Measurements from ENCODE around the gene CADM1. TPM values are rescaled to one million over a fixed set of nuclear protein-coding genes. Genes with fewer than 3 reads are reported as not detected.

The CADM1 gene
- total and polyA plus RNA-seq, 2 experiments from 2014 or later, result 48.4 to 54.3 TPM

DNA sequence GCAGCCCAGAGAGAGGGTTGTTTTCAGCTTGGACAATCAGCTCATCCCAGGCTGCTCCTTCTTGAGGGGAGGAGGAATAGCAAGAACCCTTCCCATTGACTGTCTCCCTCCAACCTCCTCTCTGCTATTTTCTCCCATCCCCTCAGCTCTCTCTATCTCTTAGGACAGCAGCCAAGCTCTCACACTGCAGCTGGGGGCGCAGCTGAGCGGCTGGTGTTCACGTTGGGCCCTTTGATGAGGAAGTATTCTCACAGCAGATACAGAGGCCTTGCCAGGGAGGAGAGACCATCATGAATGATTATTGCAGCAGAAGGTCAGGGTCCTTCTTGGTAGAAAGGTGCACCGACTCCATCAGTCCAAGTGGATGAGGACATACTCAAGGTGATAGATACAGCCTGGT, 26.5 kb upstream of the CADM1 start:
- TF ChIP-seq EZH2 (IDR thresholded peaks at IDR 0.05; ENCODE audit: borderline replicate concordance) (no peak), EZH2phosphoT487 (IDR thresholded peaks at IDR 0.05; ENCODE audit: low read depth, severe bottlenecking, unreplicated experiment) (no peak), CTCF (IDR thresholded peaks at IDR 0.05; ENCODE audit: poor library complexity) (no peak)
- H3K4me1 ChIP-seq (ENCODE audit: insufficient read depth), result no peaks in the 10 kb centered on the region
- WGBS (ENCODE audit: low lambda C conversion rate, missing lambda C conversion rate), result 44% methylated on average over 4 of the region's 4 CpGs

DNA sequence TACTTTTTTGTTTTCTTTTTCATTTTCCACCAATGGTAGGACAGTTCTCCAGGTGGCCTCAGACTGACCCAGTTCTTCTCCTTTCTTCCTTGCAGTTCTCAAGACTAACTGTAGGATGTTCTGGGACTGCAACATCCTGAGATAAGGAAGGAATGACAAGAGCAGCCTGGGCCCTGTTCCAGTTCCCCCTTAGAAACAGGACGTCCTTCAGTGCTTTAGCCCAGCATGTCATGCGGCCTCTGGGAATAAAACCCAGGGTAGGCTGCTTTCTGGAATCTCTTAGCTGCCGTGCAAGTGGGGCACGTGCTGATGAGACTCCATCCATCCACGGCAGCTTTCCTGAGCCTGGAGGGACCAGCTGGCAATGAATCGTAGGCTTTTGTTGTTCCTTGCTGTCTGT, 24.0 kb upstream of the CADM1 start:
- no peaks in the 10 kb centered on the region for H3K9me2 ChIP-seq (replicated peaks; ENCODE audit: insufficient read depth)
- DNase-seq (ENCODE audit: low spot score), result peak; percentile 57
- WGBS (ENCODE audit: low lambda C conversion rate, missing lambda C conversion rate), result 34% methylated on average over 6 of the region's 6 CpGs
- peak overlapping the region; percentile 34 for H3K27ac ChIP-seq
- H4K20me1 ChIP-seq (ENCODE audit: insufficient read depth, poor library complexity, severe bottlenecking), result no peaks in the 10 kb centered on the region
- no peaks in the 10 kb centered on the region for H3K9me3 ChIP-seq (ENCODE audit: low read depth)
- TF ChIP-seq EZH2 (IDR thresholded peaks at IDR 0.05; ENCODE audit: borderline replicate concordance), result no peak
- TF ChIP-seq EZH2phosphoT487 (IDR thresholded peaks at IDR 0.05; ENCODE audit: low read depth, severe bottlenecking, unreplicated experiment), result no peak
- peak; percentile 9 for TF ChIP-seq CTCF (IDR thresholded peaks at IDR 0.05; ENCODE audit: poor library complexity)
- no peak overlapping the region for H2AFZ ChIP-seq
- H3K79me2 ChIP-seq, result no peaks in the 10 kb centered on the region
- H3K4me2 ChIP-seq, result no peak overlapping the region
- H3K36me3 ChIP-seq (replicated peaks; ENCODE audit: insufficient read depth, low read depth), result no peaks in the 10 kb centered on the region
- H3K27me3 ChIP-seq, result no peaks in the 10 kb centered on the region
- no peaks in the 10 kb centered on the region for H3K4me1 ChIP-seq (ENCODE audit: insufficient read depth)
- H3K4me3 ChIP-seq, result no peak overlapping the region

More for the DNA sequence above, 26.5 kb upstream of the CADM1 start:
- Histone ChIP-seq H3K27ac (no peak overlapping the region), H3K79me2 (no peaks in the 10 kb centered on the region), H2AFZ (no peak overlapping the region), H3K27me3 (no peaks in the 10 kb centered on the region), H3K36me3 (replicated peaks; ENCODE audit: insufficient read depth, low read depth) (no peaks in the 10 kb centered on the region), H3K9me2 (replicated peaks; ENCODE audit: insufficient read depth) (no peaks in the 10 kb centered on the region), H4K20me1 (ENCODE audit: insufficient read depth, poor library complexity, severe bottlenecking) (no peaks in the 10 kb centered on the region), H3K4me3 (no peak overlapping the region), H3K9me3 (ENCODE audit: low read depth) (no peaks in the 10 kb centered on the region), H3K4me2 (no peak overlapping the region)
- DNase-seq (ENCODE audit: low spot score), result no peak

DNA sequence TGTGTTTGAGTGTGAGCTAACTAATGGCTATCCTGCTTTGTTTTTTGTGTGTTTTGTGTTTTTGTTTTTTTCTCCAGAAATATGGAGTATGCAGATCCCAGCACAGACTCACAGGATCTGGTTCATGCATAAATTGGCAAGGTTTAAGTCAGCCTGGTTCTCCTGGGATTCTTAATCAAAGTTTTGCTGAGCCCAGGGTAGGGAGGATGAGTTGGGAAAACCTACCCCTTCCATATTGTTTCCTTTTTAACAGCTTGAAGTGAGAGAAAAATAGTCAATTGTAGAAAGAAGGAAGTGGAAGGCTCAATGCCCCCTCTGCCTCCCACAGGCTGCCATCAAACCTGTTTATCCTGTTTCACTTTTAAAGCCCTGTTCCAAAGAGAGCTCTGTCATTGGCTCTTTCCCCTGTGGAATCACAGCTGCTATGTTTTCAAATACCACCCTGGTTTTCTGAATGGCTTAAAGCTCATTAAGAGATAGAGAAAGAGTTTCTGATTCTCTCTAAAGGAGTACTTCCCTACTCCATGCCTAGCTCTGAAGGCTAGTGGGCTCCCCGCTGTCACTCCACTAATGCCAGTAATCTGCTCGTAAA, 23.4 kb upstream of the CADM1 start:
- H3K27ac ChIP-seq, result peak overlapping the region; percentile 34

More for the DNA sequence above, 23.4 kb upstream of the CADM1 start:
- no peaks in the 10 kb centered on the region for H4K20me1 ChIP-seq (ENCODE audit: insufficient read depth, poor library complexity, severe bottlenecking)
- no peaks in the 10 kb centered on the region for H3K4me1 ChIP-seq (ENCODE audit: insufficient read depth)
- H3K36me3 ChIP-seq (replicated peaks; ENCODE audit: insufficient read depth, low read depth), result no peaks in the 10 kb centered on the region
- H3K27me3 ChIP-seq, result no peaks in the 10 kb centered on the region
- H2AFZ ChIP-seq, result no peak overlapping the region
- DNase-seq (ENCODE audit: low spot score), result peak; percentile 48
- no peaks in the 10 kb centered on the region for H3K9me3 ChIP-seq (ENCODE audit: low read depth)
- H3K4me2 ChIP-seq, result no peak overlapping the region
- no peaks in the 10 kb centered on the region for H3K9me2 ChIP-seq (replicated peaks; ENCODE audit: insufficient read depth)
- no peaks in the 10 kb centered on the region for H3K79me2 ChIP-seq
- no peak overlapping the region for H3K4me3 ChIP-seq
- TF ChIP-seq EZH2phosphoT487 (IDR thresholded peaks at IDR 0.05; ENCODE audit: low read depth, severe bottlenecking, unreplicated experiment), result no peak
- TF ChIP-seq CTCF (IDR thresholded peaks at IDR 0.05; ENCODE audit: poor library complexity), result no peak
- no peak for TF ChIP-seq EZH2 (IDR thresholded peaks at IDR 0.05; ENCODE audit: borderline replicate concordance)
- WGBS (ENCODE audit: low lambda C conversion rate, missing lambda C conversion rate), result 77% methylated on average over 2 of the region's 2 CpGs
